GM19452 (cell line): Measurements from ENCODE around the gene SMYD2.
A peak's percentile ranks its signal among the peaks of the same experiment; 100 is the strongest.

ENCODE experiments used
- ATAC-seq: cut with Tn5 transposase; IDR thresholded peaks from one replicate; pipeline ENCODE4 v1.9.1; 2021; ENCODE audit not compliant: unreplicated experiment

SMYD2 gene

DNA sequence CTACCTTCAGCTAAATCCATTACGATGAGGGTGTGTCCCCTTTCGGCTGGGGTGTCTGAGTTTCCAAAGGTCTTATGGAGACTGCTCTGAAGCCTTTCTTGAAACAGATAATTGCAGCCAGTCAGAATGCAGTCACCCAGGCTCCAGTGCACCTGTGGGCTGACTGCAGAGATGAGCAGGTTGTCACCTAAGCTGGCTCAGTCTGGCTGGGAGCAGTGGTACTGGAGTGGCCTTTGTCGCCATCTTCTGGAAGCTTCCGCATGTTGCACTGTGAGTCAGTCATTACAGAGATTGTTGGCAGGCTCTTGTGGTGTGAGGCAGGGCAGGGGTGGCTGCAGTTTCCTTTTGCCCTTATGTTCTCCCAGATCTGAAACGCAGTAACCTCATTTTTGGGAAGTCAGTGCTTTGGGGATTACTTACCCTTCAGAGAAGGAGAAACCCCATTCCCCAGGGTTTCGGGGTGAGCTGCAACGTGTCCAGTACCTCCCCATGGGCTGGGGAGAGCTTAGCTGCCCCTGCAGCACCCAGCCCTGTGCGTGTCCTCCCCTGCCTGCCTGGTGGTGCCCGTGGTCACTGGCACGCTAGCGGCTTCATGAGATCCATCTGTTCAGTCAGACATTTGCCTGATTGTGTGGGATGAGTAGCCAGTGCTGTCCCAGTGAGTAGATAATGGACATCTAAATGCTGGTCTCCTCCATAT lies 48.0 kb downstream of the SMYD2 start:
- ATAC-seq, result peak; percentile 92

DNA sequence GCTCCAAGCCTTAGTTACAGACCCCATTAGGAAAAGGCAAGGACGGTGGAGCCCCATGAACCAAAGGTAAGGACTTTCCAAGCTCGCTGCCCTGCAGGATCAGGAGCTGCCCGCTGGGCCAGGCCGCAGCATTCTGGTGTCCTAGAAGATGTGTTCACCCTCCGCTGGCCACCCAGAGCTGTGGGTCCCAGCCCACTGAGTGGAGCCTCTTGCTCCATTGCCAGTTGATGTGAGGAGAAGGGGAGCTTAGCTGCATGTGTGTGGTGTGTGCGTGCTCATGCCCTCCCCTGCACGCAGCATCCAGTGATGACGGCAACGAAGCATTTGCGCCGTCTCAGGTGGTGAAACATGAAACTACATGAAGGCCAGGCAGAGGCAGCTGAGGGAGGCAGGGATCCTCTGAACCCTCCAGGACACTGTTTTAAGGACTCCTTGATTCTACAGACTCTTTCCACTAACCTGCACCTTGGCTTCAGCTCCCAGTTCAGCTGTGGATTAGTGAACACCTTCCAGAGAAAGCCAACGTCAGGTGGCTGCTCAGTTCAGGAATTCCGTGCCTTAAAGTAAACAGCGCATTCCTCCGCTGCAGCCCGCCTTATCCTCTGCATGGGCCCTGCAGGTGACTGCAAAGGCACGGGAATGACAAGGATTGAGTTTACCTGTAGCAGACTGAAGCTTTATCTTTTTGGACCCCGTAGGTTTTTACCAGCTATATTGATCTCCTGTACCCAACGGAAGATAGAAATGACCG lies 48.7 kb downstream of the SMYD2 start:
- no peak for ATAC-seq

DNA sequence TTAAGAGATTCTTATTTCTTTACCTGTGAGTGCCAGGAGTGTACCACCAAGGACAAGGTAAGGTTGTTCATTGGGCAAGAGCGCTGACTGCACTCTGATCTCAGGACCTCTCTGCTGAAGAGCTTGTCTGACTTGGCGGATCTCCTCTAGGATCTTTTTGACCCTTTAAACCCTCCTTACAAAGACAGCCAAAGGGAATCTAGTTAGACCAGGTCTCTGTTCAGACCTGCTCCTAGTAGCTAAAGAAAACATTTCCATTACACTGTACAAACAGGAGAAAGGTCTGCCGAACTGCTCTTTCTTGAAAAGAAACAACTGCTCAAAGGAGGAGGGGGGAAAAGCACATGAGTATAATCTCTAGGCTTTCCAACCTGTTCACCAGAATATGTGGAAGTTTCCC lies 49.3 kb downstream of the SMYD2 start:
- no peak for ATAC-seq

DNA sequence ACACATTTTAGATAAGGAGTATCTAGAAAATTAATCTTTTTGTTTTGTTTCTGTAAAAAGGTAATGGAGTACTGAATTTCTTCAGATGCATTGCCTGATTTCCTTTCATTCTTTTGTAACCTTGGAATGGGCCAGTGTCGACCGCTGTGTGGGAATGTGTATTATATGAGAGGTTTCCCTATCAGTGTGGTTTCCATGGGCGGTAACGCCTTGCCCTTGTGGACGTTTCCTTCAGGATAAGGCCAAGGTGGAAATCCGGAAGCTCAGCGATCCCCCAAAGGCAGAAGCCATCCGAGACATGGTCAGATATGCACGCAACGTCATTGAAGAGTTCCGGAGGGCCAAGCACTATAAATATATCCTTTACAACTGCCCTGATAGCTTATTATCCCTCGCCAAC lies 49.8 kb downstream of the SMYD2 start:
- no peak for ATAC-seq

DNA sequence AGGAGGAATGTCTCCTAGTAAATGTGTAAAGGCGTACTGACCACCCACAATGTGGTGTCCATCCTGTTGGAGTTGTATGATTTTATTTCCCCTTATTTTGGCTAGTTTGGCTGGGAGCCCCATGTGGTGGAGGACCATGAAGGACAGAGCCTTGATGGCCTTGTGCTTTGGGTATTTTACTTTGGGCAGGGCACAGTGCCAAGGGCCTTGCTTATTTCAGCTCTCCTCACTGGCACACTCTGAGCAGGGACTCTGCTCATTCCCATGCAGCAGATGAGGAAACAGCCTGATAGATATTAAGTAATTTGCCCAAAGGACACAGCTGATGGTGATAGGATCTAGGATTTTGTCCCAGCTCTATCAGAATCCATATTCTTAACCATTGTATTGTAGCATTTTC lies 50.2 kb downstream of the SMYD2 start:
- no peak for ATAC-seq

DNA sequence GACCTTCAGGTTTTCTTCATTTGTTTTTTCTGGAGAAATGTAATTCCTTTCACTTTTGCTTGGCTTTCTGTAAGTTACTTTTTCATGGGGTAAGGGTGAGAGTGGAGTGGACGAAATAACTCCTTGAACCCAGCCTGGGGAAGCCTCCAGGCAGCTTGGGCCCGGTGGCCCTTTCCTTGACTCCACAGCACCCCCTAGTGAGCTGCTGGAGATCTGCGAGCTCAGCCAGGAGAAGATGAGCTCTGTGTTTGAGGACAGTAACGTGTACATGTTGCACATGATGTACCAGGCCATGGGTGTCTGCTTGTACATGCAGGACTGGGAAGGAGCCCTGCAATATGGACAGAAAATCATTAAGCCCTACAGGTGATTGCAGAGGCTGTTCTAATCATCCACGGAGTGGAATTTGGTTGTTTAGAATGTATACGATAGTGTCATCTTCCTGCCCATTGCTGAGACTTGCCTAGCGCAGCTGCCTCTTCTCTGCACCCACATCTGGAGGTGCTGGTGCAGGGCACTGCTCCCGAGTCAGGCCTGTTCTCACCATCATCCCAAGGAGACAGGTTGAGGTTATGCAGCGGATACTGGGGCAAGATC lies 51.0 kb downstream of the SMYD2 start:
- ATAC-seq, result no peak

DNA sequence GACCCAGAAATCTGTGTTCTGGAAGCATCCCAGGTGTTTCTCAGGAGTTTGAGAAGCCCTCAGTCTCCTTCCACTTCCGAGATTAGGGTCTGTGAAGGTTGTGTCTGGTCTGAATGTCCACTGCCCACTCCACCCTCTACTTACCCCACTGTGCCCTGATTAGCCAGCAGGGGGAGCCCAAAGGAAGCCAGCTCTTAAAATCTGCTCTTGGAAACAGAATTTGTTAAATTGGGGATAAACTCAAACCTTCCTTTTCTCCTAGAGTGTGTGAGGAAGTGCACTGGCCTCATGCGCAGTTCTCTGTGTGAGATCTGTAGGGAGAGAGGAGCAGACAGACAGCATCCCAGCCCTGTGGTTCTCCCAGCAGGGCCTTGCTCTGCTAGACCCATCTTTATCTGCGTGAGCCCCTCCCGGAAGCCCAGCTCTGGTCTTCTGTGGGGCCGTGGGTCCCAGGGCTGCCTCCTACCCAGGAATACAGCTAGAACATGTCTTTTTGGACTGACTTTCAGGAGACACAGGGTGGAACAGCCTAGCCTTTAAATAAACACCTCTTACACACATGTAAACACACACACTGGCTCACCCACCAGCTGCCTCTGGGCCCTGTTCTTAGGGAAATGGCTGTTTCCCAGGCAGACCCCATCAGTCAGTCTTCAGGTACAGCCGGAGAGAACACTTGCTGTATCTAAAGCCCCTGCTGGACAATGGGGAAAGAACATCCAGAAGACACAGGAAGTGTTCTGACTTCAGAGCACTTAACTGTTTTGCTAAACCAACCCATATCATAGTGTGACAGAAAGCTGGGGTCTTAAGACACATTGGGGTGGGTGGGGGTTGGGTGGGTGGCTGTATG lies 52.2 kb downstream of the SMYD2 start:
- ATAC-seq, result no peak

DNA sequence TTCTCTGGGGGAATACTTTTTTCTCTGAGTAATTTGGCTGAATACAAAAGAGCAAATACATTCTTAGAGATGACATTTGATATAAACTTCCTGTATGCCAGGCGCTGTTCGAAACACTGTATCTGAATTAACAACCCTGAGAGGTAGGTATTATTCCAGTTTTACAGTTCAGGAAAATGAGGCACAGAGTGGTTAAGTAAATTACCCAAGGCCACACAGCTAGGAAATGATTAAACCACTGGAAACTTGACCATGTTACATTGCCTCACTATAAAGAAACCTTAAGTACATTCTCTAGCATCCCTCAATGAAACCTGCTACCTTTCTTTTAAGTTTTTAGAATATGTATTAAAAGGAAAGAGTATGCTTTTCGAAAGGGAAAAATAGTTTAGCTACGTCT lies 54.6 kb downstream of the SMYD2 start:
- no peak for ATAC-seq

DNA sequence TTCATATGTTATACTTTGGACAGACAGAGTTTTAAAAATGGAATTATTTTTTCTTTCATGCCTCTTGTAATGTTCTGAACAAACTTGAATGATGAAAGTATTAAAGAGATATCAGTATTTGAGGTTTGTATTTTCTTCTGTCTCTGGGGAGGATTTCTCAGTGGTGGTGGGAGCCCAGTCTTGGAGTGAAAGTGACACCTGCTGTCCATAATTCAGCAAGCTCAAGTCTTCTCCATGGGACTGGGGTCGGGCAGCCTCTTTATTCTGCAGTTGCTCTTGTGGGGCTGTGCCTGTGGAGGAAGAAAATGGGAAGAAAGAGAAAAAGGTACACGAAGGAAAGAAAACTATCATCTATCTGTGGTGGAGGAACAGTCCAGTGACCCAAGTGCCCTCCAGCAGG lies 56.1 kb downstream of the SMYD2 start:
- no peak for ATAC-seq

DNA sequence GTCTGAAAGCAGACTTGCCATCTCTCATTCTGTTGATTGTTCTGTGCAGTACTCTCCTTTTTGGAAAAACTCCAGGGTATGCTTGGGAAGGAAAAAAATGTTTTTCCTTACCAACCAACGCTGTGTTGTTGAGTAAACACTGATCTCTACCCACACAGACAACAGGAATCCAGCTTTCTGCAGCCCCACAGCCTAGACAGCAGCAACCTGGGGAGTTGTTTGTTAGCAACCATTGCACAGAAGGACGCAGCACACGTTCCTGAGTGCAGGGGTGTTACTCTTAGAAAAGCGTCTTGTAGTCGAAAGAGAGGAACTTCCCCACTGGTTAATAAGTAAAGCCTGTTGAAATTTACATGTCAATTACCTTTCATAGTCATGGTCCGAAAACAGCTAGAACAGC lies 56.6 kb downstream of the SMYD2 start:
- no peak for ATAC-seq

DNA sequence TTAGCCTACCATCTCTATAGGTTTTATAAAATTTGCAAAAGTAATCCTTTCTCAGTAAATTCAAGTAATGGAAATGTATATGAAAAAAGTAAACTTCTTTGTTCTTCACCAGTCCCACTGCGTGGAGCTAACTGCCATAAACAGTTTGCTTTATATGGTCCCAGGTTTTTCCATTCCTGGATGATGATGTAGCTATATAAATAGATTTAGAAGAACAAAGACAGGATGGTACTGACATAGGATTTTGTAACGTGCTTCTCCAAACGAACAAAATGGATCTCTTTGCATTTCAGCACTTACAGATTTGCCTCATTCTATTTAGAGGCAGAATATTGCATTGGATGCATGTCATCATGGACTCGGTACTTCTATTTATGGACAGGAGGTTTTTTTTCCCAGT lies 57.3 kb downstream of the SMYD2 start:
- no peak for ATAC-seq

DNA sequence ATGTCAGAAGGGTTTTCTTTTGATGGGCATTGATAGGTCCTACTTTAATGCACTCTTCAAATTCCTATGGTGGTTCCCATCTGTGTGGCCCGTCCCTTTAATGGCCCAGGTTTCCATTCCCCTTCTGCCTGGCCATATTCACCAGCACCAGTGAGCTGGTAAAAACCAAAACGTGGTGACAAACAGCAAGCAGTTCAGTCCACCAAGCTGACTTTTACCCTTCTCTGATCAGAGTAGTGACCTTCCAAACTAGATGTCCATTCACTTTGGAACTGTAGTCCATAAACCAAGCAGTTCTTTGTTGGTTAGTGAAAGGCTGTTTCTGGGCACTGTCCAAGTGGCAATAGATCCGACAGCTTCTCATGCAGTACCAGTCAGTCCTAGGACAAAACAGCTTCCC lies 60.5 kb downstream of the SMYD2 start:
- no peak for ATAC-seq

DNA sequence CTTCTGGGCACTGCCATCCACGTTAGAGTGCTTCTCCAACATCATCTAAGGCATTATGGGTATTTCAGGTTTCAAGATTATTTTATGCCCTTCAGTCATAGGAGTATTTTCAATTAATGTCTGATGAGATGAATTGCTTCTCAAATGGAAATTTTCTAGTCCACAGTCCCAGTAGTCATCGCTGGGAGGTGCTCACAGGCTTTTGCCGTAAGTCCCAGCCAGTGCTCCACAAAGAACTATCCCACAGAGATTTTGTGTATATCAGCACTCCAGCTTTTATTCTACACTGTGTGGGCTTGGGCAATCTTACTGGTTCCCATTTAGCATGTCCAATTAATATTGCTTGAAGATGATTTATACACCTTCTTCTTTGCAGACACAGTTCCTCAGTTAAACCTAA lies 61.0 kb downstream of the SMYD2 start:
- ATAC-seq, result no peak

DNA sequence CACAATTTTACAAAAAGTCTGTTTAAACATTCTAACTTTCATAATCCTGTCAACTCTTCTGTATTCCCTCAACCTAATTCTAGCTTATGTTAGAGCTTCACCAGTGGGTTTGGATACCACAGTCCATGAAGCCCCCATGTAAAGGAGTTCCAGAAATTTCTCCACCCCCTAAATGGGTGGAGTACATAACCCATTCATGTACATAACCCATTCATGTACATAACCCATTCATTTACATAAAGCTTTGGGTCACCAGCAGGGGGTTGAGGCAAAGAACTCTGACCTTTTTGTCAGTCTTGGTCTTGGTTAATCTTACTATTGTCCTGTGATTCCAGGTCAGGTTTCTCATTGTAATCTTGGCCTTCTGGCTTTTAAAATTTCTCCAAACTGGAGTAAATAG lies 61.6 kb downstream of the SMYD2 start:
- ATAC-seq, result no peak

DNA sequence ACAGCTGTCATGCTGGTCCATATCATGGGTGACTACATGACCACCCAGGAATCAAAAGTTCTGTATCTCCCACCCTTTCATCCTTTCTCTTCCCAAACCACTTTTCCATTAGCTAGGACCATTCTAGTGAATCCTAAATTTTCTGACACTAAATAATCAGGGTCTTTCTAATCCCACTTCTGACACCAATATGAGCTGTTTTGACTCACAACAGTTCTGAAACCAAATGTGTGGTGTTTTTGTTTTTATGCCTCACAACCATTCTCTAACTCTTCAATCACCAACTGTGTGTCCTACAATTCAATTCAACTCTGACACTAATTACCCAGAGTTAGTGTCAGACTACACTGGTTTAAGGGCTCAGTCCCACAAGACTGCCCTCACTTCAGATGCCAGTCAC lies 63.9 kb downstream of the SMYD2 start:
- ATAC-seq, result no peak

DNA sequence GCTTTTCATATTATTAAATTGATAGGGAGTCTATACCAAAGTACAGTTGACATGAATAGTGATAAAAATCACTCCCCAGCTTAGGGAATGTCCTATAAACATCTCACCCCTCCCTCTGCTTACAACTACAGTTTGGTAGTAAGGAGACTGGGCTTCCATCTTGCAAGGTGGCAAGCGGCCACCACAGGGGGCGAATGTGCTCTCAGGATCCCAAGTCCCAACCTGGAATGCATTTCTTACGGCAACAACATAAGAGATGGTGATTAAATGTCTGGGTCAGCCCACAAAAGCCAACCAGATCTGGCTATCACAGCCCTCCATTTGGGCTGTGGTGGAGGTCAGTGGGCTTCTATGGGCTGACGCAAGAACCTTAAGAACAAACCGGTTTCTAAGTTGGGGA lies 68.0 kb downstream of the SMYD2 start:
- ATAC-seq, result no peak

DNA sequence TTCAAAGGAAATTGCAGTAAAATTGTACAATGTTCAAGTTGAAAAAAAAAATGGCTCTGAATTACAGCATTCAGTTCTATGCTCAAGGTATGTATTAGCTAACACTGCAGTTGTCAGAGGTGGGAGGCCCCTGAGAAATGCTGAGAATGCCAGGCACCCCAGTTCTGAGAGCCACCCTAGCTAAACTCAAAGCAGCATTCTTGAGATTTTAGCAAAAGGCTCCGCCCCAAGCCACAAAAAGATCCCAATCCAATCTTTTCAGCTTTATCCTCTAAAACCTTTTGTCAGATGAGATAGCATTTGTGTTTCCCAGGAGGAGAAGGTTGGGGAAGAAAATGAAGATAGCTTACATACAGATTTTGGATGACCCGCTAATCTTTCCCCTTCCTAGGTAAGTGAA lies 68.8 kb downstream of the SMYD2 start:
- ATAC-seq, result no peak

DNA sequence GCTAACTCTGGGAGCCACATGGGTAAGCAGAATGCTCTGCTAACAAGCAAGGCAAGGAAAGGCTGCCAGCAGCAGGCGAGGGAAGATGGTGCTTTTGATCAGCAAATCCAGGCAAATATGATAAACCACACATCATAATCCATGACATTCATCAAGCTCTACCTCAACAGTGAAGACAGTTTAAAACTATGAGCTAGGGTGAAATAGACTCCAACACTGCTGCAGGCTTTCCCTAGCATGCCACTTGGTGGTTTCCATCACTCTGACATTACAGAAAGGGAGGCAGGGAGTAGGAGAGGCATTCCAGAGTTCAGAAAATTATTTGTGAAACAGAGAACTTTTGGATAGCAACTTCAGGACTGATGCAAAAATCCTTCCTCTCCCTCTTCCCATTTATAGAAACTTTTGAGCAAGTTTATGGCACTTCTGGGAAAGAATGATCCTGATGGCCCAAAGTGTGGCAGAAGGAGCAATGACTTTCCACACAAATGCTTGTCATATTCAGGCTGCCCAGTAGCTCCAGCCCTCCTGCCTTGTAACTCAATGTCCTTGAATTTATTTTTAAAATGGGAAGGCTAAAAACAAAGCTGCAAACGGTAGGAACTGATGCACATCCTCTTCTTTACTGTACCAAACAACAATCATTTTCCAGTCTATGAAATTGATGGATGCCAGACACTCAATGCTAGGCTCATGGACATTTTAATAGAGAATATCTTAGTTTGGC lies 70.8 kb downstream of the SMYD2 start:
- ATAC-seq, result no peak

DNA sequence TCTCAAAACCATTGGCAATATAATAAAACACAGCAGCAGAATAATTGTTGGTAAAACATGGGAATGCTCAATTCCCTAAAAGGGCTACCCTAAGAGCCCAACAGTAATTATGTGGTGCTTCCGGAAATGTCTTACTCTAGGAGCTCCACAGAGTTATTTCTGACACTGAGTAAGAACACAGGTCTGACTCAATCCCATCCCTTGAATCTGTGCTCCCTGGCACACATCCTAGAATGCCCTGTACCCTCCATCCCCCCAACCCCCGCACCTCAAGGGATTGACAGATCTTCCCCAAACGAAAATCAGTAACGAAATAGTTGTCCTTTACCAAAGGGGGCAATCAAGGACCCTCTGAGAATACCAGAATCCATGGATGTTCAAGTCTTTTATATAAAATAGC lies 71.9 kb downstream of the SMYD2 start:
- no peak for ATAC-seq

DNA sequence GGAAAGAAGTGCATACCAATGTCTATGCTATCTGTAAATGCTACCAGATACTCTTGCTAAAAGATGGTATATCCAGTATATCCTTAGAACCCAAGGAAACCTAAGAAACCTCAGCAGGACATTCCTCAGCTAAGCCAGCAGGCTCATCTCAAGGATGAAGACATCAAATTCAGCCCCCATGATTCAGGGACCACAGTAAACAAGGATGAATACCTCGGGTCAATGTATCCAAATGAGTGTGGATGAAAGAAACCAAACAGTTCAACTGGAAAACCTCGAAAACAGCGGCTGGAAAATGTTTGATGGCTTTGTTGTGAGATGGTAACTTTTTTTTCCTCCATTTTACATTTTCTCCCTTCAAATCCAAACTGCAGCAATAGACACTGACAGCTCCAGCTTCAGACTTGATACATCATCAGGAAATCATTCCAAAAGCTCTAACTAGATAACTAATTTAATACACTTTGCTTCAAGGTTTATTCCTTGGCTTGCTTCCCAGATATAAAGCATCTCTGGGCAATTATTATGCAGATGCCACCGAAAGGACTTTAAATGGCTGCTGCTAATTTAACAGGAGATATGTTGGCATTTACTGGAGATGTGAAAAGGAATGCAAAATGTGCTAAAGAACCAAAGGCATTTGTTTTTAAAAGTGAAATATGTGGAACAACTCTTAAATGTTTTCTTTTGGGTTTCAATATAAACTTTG lies 73.6 kb downstream of the SMYD2 start:
- ATAC-seq, result no peak
